Aortic smooth muscle cell (primary cell): ENCODE data around the gene ZMAT5. TPM values are rescaled to one million over a fixed set of nuclear protein-coding genes. Genes with fewer than 3 reads are reported as not detected.

ENCODE experiments used
- total RNA-seq: library from RNA; depleted of rRNA; stranded (reverse); fragments of >200 nt; gene quantifications from 2 replicates; pipeline ENCODE4 v1.2.3, GENCODE V29; 2014

ZMAT5 gene
- total RNA-seq, result 19.2 and 19.4 TPM in 2 replicates

GRCh38 chr22:29766632-29767170, at the start of gene ZMAT5:
Gene ZMAT5, minus strand, starts transcription at chr22:29767007. Its CDS starts 18,463 bp downstream, at chr22:29748544.

GRCh38 chr22:29767171-29768051, 604 bp upstream of the ZMAT5 start, which contains the start of gene UQCR10:
Gene UQCR10, plus strand, starts transcription at chr22:29767369. Its CDS starts 30 bp downstream, at chr22:29767399.

GRCh38 chr22:29719899-29720645, 46.7 kb downstream of the ZMAT5 start, which contains the start of gene CABP7:
Gene CABP7, plus strand, starts transcription at chr22:29720003. Its CDS starts 422 bp downstream, at chr22:29720425.

Other genes with a start within 250 kb of the ZMAT5 start
- gene THOC5, start 213.2 kb downstream of the ZMAT5 start, total RNA-seq, result 29.0 and 37.3 TPM in 2 replicates
- 36.3 and 41.3 TPM in 2 replicates for gene NIPSNAP1, start 185.9 kb downstream of the ZMAT5 start, total RNA-seq
- gene NF2, start 163.4 kb downstream of the ZMAT5 start, total RNA-seq, result 65.0 and 66.1 TPM in 2 replicates
- gene CABP7, start 47.0 kb downstream of the ZMAT5 start, total RNA-seq, result under 0.01 TPM in 1 of 2 replicates, not detected in the other
- gene UQCR10, start 362 bp upstream of the ZMAT5 start, total RNA-seq, result 94.3 and 94.6 TPM in 2 replicates
- 24.4 and 26.1 TPM in 2 replicates for gene ASCC2, start 71.3 kb upstream of the ZMAT5 start, total RNA-seq
- gene MTMR3, start 116.2 kb upstream of the ZMAT5 start, total RNA-seq, result 20.1 and 23.6 TPM in 2 replicates